ENCODE results near the gene C10orf88. TPM values are rescaled to one million over a fixed set of nuclear protein-coding genes. Genes with fewer than 3 reads are reported as not detected.

Gene C10orf88
- total RNA-seq (2014; rRNA removed; shearing (Covaris generic)): 6.0 and 6.1 TPM in 2 replicates

GRCh38 chr10:122953902-122954730, at the start of gene C10orf88:
Gene C10orf88 (minus strand): TSS chr10:122954227. CDS start chr10:122954178, 49 bp downstream.

GRCh38 chr10:122980209-122981065, 26.4 kb upstream of the C10orf88 start, which contains the start of gene PSTK:
Gene PSTK (plus strand): TSS chr10:122980401. CDS start chr10:122980480, 79 bp downstream.

GRCh38 chr10:122910310-122910709, 43.7 kb downstream of the C10orf88 start, which contains the start of gene FAM24A:
Gene FAM24A (plus strand): TSS chr10:122910610. CDS start chr10:122911635, 1,025 bp downstream.

Other genes with a start within 250 kb of the C10orf88 start
- gene CUZD1, start 108.4 kb downstream of the C10orf88 start, total RNA-seq (2014; rRNA removed; shearing (Covaris generic)): 0.66 and 0.72 TPM in 2 replicates
- 8.2 and 11.4 TPM in 2 replicates for gene FAM24B, start 74.6 kb downstream of the C10orf88 start, total RNA-seq (2014; rRNA removed; shearing (Covaris generic))
- not detected in 2 replicates for gene FAM24A, start 43.6 kb downstream of the C10orf88 start, total RNA-seq (2014; rRNA removed; shearing (Covaris generic))
- gene PSTK, start 26.2 kb upstream of the C10orf88 start, total RNA-seq (2014; rRNA removed; shearing (Covaris generic)): 7.8 and 8.3 TPM in 2 replicates
- 3.3 and 4.3 TPM in 2 replicates for gene IKZF5, start 54.6 kb upstream of the C10orf88 start, total RNA-seq (2014; rRNA removed; shearing (Covaris generic))
- gene ACADSB, start 54.8 kb upstream of the C10orf88 start, total RNA-seq (2014; rRNA removed; shearing (Covaris generic)): 7.0 and 7.8 TPM in 2 replicates
- gene HMX3, start 181.7 kb upstream of the C10orf88 start, total RNA-seq (2014; rRNA removed; shearing (Covaris generic)): 3.5 and 6.3 TPM in 2 replicates
- gene HMX2, start 193.9 kb upstream of the C10orf88 start, total RNA-seq (2014; rRNA removed; shearing (Covaris generic)): not detected in 2 replicates
- 250 and 295 TPM in 2 replicates for gene BUB3, start 200.2 kb upstream of the C10orf88 start, total RNA-seq (2014; rRNA removed; shearing (Covaris generic))

Measured in A375 (cell line).